HK-2 (cell line): ENCODE measurements around the gene MESP1.
A peak's percentile ranks its signal among the peaks of the same experiment; 100 is the strongest.
"Not testable (repeated sequence)": the region's sequence is repeated elsewhere in the genome, so short reads cannot be mapped to it uniquely, and the experiment has no call there.

Experiments used
- DNase-seq: peaks from one replicate; pipeline ENCODE4 v3.0.0-alpha.2; 2018; ENCODE audit not compliant: unreplicated experiment

MESP1 gene, protein sequence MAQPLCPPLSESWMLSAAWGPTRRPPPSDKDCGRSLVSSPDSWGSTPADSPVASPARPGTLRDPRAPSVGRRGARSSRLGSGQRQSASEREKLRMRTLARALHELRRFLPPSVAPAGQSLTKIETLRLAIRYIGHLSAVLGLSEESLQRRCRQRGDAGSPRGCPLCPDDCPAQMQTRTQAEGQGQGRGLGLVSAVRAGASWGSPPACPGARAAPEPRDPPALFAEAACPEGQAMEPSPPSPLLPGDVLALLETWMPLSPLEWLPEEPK

DNA sequence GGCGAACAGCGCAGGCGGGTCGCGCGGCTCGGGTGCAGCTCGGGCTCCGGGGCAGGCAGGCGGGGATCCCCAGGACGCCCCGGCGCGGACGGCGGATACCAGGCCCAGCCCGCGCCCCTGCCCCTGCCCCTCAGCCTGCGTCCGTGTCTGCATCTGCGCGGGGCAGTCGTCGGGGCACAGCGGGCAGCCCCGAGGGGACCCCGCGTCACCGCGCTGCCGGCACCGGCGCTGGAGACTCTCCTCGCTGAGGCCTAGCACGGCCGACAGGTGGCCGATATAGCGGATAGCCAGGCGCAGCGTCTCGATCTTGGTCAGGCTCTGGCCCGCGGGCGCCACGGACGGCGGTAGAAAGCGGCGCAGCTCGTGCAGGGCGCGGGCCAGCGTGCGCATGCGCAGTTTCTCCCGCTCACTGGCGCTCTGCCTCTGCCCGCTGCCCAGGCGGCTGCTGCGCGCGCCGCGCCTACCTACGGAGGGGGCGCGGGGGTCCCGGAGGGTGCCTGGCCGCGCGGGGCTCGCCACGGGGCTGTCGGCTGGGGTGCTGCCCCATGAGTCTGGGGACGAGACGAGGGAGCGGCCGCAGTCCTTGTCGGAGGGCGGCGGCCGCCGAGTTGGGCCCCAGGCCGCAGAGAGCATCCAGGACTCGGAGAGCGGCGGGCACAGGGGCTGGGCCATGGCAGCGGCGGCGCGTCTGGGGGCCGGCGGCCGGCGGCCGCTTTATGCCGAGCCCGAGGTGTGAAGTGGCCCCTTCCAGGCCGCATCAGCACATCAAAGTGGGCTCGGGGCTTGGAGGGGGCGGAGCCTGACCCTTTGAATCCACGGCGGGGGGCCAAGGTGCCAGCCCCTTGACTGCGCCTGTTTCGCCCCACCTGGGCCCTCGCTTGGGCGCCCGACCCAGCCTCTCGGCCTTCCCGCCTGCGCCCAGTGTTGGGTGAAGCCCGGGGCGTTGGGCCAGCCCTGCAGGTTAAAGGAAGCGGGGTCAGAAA lies at the start of gene MESP1:
TSS of gene MESP1 (minus strand) at position 690 of the 983 bp plus-strand sequence. CDS start at position 672, 18 bp downstream.
- DNase-seq = peak; percentile 86

DNA sequence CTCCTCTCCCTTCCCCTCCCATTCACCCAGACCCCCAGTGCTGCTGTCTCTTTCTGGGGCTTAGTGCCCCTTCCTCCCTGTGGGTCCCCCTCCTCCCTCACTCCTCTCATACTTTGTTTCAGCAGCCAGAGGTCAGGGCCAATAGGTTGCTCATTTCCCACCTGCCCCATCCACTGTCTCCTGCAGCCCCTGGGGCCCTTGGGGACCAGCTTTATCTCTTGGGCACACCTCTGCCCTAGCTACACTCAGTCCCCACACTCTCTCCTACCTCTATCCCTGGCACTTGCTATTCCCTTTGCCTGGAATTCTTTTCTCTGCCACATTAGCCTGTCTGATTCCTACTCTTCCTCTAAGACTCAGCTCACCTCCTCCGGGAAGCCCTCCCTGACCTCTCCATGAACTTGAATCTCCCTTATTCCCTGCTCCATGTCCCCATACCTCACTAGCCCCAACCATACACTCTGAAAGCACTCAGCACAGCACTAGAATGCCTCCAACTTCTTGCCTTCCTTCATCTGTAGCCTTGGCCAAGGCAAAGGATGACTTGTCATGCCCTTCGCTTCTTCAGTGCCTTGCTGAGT lies 49.0 kb upstream of the MESP1 start:
- DNase-seq = no peak

DNA sequence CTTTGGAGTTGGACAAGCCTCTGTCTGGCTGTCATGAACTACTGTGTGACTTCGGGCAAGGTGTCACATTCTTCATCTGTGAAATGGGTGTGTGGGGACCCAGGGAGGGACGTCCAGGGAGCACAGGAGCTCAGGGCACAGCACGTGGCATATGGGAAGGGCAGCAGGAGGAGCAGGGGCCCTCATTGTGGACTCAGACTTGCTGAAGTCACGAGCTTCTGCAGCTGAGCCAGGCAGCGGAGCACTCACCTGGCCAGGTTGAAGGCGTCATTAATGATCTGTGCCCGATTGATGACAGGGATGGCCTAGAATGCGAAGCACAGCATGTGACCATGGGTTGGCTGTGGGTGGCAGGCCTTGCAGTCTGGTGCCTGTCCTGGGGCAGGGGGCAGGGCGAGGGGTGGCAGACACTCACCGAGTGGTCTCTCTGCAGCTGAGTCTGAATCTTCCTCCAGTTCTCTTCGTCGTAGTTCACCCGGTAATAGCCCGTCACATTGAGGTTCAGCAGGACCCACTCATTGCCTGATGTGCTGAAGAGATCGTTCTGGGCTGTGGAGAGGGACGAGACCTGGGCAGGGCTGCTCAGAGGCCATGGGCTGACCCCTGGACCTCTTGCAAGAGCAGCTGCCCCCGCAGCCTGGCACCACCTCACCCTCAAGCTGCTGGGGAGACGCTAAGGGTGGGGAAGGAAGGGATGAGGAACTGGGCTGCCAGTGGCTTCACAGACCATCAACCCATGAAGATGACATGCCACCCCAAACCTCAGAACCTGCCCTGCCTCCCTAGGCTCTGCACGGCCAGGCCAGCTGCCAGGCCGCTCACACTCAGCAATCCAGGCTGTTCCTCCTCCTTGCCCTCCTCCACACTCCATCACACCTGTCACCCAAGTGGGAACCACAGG lies 48.2 kb upstream of the MESP1 start:
- DNase-seq = no peak

DNA sequence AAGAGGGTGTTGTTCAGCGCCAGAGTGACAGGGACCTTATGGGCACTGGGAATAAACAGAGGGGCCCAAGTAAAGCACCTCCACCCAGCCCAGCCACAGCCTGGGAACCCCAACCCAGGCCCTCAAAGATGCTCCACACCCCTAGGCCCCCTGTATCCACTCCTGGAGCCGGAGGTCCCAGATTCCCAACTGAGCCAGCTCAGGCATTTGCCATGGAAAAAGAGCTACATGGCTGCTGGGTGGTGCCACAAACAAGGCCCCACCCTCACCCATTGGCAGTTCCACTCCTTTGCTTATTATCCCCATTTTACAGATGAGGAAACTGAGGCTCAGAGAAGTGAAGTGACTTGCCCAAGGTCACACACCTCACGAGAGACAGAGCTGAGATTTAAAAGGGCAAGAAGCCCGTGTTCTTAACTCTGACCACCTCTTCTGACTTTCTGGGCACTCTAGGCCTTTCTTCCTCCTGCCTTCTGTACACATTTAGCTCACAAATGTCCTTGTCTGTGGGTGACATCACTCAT lies 46.7 kb upstream of the MESP1 start:
- no peak for DNase-seq

DNA sequence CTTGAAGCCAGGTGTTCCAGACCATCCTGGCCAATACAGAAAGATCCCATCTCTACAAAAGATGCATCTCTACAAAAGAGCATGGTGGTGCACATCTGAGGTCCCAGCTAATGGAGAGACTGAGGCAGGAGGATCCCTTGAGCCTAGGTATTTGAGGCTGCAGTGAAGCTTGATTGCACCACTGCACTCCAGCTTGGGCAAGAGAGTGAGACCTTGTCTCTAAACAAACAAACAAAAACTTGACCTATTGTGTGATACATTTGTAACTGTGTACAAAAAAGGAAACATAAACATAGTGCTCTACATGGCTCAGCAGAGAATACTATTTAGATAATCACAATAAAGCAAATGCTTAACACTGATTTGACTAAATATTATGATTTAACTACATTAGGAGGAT lies 44.9 kb upstream of the MESP1 start:
- DNase-seq = no peak

DNA sequence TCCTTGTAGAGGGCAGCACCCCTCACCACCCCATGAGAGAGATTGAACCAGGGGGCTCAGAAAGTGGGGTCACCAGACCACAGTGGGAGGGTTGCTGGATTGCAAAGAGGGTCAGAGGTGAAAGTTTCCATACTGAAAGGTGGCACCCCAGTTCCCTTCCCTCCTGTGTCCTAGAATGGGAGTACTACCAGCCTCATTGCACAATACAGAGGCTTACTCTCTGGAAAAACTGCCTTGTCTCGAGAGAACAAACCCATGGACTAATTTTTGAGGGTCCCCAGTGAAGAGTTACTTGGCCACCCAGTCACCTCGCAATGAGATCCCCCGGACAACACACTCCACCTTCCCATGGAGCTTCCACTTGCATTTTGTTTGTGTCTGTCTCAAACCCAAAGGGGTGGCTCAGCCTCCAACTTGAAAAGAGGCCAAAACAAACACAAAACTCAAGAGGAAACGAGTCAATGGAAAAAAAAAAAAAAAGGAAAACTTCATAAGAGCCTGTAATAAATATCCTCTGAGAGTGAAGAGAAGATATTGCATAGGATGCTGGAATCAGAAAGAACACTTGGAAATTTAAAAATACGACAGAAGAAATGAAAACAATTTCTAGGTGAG lies 43.7 kb upstream of the MESP1 start:
- DNase-seq = no peak

DNA sequence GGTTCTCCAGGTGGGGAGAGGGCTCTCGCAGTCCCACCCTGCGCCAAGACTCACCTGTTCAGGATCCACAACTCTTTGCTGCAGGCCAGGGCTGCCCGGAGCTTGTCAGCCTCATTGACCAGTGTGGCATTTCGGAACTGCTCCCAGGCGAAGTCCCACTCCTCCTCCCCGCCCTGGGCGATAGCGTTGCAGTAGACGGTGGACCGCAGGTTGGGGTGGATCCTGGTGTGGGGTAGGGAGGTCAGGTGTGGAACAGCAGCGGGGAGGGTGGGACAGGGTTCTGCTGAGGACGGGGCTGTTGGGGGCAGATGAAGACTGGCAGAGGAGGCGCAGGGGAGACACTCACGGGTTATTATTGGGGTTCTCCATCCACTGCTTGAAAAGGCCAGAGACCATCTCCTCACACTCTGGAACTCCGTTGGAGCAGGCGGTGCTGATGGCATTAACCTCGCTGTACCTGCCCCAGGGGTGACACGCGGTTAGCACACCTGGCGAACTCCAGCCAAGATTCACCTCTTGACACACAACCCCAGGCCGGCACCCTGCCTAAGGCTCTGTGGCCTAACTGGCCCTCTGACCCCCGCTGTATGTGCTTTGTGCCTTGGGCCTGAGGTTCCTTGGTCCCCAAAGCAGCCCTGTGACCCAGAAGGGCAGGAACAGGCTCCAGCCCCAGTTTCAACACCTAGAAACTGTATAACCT lies 41.2 kb upstream of the MESP1 start:
- no peak for DNase-seq

DNA sequence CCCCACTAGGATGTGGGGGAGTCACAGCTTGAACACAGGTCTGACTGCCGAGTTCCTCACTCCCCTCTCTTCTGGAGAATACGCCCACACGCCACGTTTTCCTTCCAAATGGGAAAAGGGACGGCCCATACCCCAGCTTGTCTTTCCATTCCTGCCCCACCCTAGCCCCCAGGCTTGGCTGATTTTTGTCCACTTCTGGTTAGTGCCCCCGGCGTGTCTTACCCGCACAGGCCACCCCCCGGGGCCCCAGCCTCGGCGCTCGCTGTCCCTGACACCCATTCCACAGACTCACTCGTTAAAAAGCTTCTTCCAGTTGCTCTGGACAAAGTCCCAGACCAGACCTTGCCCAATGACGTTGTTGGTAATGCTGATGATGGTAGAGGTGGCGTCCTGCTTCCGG lies 39.6 kb upstream of the MESP1 start:
- no peak for DNase-seq

DNA sequence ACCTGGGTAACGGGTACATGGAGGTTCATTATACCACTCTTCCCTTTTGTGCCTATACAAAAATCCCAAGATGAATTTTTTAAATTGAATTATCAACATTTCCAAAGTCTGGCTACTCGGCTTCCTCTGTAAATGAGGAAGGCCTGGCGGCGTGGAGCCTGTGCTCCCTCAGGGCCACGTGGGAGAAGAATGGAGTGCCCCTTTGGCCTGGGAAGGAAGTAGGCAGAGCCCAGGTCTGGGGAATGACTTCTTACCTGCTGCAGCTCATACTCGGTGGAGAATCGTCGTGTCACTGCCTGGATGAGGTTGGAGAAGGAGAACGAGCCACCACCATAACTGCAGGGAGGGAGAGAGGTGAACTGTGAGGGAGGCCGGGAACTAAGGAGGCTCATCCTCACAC lies 39.2 kb upstream of the MESP1 start:
- DNase-seq = no peak

DNA sequence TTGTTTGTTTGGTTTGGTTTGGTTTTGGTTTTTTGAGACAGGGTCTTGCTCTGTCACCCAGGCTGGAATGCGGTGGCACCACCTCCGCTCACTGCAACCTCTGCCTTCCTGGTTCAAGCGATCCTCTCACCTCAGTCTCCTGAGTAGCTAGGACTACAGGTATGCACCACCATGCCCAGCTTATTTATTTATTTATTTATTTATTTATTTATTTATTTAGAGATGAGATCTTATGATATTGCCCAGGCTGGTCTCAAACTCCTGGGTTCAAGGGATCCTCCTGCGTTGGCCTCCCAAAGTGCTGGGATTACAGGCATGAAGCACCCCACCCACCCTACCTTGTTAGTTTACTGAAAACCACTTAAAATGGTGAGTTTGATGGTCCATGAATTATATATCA lies 37.5 kb upstream of the MESP1 start:
- DNase-seq = not testable (repeated sequence)

DNA sequence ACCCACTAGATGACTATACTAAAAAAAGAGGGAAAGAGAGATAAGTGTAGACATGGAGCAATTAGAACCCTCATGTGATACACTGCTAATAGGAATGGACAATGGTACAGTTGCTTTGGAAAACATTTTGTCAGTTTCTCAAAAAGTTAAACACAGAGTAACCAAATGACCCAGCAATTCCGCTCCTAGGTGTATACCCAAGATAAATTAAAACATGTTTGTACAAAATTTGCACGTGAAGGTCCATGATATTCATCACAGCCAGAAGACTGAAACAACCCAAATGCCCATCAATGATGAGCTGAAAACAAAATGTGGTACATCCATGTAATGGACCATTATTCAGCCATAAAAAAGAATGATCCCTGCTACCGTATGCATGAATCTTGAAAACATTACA lies 36.9 kb upstream of the MESP1 start:
- no peak for DNase-seq

DNA sequence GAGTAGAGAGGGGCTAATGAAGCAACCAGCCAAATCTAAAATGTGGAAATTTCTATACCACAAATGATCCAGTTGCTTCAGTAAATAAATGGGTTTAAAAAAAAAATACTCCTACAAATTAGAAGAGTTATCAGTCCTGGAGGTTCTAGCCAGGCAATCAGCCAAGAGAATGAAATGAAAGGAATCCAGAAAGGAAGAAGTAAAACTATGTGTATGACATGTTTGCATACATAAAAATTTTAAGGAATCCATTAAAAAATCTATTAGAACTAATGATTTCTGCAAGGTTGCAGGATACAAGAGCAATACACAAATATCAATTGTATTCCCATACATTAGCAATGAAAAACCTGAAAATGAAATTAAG lies 34.7 kb upstream of the MESP1 start:
- no peak for DNase-seq

DNA sequence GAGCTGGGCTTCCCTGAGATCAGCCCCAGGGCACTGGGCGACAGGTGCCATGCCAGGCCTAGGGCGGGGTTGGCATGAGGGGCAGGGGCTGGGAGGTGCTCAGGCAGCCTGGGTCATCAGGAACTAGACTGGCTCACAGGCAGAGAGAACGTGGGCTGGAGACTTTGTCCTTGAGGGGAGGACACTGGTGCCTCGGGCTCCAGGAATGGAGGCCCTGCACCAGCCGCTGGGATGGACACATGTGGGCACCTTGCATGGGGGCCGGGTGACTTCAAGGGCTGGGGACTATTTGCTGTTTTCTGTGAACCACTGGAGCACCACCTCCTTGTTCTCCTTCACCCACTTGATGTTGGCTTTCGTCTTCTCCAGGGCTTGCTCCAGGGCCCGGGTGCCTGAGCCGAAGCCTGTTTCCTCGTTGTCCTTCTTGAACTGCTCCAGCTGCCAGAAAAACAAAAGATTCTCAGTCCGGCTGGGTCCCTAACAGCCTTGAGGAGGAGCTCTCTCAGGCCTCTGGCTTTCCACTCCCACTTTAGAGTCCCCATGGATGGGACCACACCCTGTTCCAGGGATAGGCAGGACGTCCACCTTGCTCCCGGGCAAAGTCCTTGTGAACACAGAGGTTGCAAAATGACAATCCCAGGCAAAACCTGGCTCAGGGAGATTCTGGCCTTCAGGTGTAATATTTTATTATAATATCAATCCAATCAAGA lies 34.2 kb upstream of the MESP1 start:
- no peak for DNase-seq

DNA sequence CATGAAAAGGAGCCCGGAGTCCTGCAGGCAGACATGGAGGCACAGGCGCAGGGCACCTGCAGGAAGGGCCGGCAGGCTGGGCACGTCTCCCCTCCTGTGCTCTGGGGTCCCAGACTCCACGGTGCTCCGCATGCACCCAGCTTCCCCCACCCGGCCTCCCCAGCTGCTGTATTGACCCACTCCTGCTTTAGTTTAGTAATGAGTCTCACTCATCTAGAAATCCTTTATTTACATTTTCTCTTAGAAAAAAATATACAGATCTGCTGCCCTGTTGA lies 33.6 kb upstream of the MESP1 start:
- no peak for DNase-seq

DNA sequence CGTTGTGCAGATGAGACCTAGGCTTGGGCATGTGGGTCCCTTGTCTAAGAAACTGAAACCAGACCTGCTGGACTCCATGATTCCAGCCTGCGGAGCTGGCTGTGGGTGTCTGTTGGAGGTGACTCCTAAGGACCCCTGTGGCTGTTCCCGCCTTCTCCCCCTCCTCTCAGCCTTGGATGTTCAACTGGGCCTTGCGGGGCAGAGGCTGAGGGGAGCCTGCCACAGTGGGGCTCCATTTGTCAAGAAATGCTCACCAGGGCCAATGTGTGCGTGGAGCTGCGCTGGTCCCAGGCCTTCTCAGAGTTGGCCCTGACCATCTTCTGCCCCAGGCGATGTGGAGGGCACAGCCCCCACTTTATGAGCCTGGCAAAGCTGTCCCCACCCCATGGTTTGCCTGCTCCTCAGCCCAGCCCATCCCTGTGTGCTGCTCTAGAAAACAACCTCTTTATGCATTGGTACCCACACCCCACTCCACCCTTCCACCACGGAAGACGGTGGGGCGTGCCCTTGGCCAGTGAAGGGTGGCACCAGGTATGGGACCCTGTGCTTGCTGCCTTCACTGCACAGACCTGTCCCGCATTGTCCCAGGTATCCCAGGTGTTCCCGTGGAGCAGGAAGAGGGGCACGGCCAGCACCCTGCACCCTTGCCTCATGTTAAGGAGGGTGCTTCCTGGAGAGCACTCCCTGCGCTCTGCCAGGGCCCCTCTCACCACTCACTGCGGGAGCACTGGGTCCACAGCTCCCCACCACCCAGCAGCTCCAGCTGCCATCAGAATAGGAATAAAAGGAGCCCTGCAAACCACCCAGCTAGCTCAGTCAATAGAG lies 33.0 kb upstream of the MESP1 start:
- no peak for DNase-seq

DNA sequence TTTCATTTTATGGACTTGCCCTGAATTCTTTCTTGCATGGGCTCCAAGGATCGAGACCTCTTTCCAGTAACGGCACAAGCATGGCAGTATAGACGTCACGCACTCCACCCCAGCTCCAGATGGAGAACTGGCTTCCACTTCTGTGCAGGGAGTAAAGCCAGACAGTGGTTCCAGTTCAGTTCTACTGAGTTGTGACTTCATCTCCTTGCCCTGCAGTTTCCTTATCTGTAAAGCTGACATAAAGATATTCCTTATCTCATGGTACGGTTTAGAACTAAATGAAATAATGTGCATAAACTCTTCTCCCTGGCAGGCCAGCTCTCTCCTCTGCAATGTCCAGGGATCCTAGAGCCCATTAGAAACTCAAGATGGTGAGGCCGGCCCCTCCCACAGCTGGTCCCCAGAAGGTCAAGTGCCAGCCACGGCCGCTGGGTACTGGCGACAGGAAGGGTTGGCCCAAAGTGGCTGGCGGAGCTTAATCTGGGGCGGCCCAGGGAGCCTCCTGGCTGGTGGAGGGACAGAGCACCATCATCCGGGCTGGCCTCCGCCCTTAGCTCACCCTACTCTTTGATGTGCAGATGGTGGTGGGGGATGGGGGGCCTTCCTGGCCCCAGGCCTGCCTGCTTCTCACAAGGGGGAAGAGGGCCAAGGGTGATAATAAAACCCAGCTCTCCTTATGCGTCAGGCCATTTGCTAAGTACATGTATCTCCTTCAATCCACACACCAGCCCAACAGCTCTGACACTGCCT lies 32.2 kb upstream of the MESP1 start:
- DNase-seq = no peak

DNA sequence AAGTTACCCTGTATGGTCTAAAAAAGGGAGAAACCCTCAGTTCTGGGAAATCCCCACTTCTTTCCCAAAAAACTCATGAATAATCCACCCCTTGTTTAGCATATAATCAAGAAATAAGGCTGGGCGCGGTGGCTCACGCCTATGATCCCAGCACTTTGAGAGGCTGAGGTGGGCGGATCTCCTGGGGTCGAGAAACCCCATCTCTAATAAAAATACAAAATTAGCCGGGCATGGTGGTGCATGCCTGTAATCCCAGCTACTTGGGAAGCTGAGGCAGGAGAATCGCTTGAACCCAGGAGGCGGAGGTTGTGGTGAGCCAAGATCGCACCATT lies 31.5 kb upstream of the MESP1 start:
- DNase-seq = not testable (repeated sequence)

DNA sequence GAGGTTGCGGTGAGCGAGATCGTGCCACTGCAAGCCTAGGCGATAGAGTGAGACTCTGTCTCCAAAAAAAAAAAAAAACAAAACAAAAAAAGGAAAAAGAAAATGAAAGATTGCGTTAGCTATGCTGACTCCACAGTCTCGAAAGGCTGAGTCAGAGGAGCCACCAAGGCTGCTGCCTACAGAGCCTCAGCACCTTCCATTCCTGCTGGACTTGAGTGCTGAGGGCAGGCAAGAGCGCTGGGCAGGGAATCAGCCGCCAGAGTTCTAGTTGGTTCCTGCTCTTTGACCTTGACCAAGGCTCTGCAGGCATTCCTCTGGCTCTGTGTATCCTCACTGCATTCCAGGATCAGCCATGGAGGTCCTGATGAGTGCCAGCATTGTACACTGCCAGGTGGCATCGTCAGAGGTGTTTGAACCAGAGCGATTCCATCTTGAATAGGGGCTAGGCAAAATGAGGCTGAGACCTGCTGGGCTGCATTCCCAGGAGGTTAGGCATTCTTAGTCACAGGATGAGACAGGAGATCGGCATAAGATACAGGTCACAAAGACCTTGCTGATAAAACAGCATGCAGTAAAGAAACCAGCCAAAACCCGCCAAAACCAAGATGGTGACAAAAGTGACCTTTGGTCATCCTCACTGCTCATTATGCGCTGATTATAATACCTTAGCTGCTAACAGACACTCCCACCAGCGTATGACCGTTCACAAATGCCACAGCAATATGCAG lies 31.0 kb upstream of the MESP1 start:
- peak; percentile 5 for DNase-seq
